OCI-M2 (cell line): ENCODE measurements around the gene EMP1.

Experiments
- DNase-seq: peaks from one replicate; lab custom pipeline; 2025; ENCODE audit not compliant: unreplicated experiment; lab: John Stamatoyannopoulos, UW

The EMP1 gene

DNA sequence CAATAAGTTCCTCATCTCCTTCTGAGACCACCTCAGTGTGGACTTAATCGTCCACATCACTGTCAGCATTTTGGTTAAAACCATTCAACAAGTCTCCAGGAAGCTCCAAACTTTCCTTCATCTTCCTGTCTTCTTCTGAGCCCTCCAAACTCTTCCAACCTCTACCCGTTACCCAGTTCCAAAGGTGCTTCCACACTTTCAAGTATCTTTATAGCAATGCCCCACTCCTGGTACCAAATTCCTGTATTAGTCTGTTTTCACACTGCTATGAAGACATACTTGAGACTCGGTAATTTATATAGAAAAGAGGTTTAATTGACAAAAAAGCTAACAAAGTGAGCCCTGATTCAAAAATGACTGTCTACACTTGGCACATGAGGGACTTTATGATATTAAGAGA lies 22.8 kb downstream of the EMP1 start:
- no peak for DNase-seq

DNA sequence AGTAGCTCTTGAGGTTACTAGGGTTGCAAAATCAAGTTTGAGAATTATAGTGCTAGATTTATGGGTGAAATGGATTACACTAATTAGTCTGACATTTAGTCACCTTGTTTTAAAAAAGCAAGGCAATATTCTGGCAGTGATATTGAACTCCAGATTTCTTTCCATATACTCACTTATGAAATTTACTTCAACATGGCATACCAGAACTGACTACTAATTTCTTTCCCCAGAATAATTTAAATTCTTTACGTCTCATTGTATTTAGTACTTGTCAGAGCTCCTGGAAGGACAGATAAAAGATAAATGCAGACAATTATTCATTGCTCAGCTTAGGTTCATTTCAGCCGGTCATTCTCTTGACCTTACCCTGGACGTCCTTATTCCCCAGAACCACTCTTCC lies 24.3 kb downstream of the EMP1 start:
- DNase-seq, result no peak

DNA sequence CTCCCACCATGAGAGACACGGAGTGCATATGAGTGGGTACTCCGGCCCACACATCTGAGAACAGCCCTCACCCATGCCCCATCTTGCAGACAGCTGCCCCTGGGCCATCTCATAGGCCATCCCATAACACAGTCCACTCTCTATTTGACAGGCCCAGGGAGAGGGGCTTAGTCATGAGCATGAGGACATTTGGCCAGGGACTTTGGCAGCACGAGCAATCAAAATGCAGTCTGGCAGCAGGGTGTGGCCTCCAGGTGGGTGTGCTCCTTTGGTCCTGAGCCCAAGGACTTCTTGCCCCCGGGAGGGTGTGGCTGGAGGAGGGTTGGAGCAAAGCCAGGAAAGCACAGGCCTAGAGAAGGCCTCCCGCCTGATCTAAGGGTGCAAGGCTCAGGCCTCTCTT lies 25.6 kb downstream of the EMP1 start:
- no peak for DNase-seq

DNA sequence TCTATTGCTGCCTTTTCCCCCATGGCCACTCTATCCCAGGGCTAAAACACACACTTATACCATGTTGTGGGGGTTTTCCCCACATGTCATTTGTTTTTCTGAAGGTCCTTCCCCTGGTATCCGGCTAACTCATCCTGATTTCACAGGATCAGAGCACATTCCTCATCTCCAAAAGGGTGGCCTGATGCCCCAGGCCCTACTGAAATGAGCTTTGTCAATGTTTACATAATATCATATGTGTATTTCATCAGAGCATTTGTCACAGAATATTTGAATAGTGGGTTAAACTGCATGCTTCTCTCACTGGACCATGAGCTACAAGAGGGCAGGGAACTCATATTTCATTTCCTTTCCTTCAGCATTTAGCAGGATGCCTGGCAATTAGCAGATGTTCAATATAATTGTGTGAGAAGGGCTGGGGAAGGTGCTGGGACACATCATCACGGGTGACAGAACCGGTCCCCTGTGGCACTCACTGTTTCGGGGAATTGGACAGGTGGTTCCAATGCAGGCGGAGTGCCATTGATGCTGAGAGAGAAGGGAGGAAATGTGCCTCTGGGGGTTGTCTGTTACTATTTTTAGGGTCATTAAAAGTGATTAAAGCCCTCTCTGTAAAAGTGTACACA lies 26.8 kb downstream of the EMP1 start:
- DNase-seq, result no peak

DNA sequence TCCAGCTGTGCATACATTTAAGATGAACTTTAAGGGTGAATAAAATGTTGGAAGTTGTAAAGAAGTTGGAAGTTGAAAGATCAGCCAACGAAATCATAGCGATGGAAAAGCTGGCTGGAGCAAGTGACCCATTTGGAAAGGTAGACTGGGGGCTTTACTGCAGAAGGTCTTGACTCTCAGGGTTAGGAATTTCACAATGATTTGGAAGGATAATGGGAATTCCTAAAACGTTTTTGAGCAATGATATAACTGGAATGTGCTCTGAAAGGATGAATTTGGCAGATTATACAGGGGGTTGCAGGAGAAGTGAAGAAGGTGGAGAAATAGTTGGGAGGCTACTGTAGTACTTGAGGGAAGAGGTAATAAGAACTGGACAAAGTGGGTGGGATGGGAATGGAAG lies 27.4 kb downstream of the EMP1 start:
- no peak for DNase-seq

DNA sequence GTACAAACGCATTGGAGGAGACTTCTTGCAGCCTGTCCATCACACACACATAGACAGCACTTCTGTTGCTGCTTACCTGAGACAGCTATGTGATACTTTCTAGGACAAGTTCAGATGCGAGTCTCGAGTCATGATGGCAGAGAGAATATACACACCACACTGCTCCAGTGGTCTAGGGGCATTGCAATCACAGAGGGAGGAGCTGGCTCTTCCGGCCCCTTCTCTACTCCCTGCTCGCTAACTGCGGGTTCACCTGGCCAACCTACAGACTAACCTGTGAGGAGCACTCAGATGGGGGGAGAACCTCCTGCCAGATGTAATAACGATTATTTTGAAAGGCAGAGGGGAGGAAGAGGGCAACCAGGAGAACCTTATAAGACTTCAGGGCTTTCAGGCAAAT lies 30.7 kb downstream of the EMP1 start:
- DNase-seq, result no peak

DNA sequence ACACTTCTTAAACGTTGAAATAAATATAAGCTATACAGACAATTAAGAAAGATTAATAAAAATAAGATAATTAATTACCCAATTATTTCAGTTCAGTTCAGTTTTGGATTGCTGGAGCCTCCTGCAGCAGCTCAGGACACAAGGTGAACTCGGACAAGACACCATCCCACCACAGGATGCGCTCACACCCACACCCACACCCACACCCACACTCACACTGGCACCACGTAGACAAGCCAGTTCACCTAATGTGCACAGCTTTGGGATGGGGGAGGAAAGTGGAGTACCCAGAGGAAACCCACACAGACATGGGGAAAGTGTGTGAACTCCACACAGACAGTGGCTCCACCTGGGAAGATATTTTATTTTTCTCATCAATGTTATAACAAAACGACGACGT lies 32.1 kb downstream of the EMP1 start:
- DNase-seq, result no peak

DNA sequence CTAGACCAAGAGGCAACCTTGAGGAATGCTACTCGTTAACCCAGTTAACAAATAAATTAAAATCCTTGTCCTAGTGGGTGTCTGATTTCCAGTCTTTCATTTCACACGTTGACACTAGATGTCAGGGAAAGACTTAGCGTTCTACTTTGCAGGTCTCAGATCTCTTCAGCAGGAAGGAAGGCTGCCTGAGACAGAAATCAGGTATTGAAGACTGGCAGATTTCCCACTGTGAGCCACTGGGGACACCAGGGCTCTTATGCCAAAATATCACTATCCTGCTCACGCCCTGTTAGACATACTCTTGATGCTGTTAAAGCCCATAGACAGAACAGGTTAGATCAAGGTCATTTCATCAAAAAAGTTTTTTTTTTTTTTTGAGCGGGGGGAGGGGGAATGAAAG lies 33.0 kb downstream of the EMP1 start:
- DNase-seq, result no peak

DNA sequence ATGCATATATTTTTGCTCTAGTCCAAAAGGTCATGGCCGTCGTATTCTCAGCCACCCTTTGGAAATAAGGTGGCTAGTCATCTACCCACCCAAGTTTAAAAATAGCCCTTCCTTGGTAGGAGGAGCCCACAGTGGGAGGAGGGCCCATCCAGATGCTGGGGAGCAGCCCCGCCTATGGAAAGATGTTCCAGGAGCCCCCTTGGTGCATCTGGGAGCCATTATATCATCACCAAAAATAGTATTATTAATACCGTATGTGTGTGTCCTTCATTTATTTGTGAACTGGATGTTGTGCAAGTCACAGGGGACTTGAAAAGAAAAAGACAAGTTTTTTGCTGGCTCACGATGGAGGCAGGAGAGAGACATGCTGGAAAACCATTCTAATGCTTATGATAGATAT lies 34.0 kb downstream of the EMP1 start:
- no peak for DNase-seq

DNA sequence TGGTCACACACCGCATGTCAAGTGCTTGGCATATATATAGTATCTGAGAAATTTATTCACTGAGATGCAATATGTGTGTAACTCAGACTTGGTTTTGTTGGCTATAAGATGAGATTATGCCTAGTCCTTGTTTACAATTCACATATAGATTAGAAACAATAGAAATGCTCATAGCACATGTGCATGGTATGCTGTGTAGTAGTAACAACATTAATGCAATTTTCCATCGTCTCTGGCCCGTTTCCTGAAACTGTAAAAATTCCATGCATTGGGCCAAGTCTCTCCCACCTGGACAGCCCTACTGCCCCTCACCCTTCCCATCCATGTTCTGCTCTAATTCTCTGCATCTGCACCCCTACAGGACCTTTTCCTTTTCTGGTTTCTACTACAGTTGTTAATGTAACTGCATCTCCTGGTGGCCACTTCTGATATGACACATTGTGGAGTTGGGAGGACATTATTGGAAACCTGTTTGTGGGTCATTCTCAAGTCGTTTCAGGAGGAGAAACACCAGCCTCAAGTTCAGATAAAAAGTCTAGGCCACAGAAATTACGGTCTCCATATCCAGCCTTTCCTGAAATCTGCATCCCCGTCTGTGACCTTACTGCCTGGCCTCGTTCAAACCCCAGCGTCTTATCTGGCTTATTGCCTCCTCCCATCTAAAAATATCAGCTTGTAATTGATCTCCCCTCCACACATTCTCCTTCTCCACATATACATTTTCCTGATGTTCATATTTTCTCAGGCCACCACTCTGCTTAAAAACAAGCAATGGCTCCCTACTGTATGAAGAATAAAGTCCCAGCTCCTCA lies 37.5 kb downstream of the EMP1 start:
- no peak for DNase-seq

DNA sequence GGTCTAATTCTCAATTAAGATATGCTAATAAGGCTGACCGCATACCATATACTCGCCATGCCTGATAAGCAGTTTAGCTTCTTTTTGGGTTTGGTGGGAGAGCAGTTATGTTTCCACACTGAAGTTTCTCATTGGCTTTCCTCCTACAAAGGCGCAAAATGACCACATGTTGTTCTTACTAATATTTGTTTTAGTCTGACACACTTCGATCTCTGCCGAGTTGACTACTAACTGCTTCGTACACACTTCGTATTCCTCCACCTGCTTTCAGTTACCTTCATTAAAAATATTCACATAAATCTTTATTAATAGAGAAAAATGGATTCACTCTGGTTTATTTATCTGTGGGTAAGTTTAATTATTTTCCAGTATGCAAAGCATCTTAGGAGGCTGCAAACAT lies 41.7 kb downstream of the EMP1 start:
- DNase-seq, result no peak

DNA sequence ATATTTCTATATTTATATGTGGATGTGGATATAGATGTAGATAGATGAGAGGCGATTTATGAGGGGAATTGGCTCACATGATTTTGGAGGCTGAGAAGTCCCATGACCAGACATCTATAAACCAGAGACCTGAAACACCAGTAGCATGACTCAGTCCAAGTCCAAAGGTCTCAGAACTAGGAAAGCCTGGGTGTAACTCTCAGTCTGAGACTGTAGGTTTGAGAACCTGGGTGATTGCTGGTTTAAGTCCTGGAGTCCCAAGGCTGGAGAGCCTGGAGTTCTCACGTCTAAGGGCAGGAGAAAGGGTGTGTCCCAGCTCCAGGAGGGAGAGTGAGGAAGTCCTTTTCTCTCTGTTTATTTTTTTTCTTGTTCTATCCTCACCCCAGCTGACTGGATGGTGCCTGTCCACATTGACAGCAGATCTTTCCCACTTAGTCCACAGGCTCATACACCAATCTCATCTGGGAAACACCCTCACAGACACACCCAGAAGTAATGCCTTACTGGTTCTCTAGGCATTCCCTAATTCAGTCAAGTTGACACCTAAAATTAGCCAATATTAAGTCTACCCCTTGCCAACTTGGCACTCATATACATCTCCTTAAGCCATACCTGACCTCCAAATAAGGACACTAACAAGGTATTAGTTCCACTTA lies 45.4 kb downstream of the EMP1 start:
- no peak for DNase-seq

DNA sequence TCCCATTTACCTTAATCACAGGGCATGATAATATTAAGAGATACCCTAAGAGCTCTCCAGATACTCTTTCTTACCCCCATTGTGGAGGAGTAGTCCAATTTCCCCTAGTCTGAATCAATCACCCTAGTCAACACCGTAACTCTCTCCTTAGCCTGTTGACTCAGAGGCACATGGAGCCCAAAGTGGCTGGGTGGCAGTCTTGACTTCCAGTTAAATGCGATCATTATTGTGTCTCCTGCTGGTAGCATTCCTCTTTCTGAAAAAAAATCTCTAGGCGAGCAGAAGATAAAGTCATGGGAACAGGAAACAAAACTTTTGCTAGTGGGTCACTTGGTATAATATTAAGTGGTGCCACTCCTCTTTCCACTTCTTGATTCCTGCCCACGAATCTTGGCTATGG lies 46.4 kb downstream of the EMP1 start:
- DNase-seq, result no peak

DNA sequence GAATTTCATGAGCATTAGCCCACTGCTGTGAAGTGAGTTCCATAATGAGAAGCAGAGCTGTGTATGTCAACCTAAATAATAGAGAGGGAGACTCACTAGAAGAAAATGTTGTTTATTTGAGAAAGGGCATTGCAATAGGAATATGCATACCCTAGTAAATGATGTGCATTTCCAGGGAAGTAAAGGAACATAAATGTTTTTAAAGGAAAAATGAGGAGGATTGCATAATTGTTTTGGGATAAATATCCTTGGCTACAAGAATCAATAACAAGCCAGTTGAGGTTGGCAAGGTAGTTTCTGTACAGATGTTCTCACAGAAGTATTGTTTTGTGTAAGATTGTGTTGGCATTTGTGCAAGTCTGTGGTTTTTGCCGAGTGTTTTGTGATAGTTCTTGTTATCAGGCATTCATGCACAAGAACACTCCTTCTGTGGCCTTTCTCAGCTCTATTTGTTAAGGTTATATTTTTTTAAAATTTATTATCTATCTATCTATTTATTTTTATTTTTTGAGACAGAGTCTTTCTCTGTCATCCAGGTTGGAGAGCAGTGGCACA lies 47.1 kb downstream of the EMP1 start:
- DNase-seq, result no peak

DNA sequence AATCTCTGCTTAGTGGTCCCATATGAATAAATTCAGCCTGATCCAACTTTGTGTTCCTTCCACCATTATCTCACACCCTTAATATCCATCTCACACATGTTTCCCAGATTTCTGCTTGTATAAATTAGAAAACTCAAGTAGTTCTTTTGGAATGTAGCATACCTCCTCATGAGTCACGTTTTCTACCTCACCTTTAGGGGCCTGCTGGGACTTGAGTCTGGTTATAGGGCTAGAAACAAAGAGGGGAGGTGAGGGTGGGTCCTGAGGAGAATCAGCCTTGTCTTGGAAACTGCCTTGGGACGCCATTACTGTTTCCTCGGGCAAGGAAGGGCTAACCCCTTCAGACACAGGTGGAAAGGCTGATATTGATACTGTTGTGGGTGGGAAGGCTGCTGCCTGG lies 51.1 kb downstream of the EMP1 start:
- DNase-seq, result no peak

DNA sequence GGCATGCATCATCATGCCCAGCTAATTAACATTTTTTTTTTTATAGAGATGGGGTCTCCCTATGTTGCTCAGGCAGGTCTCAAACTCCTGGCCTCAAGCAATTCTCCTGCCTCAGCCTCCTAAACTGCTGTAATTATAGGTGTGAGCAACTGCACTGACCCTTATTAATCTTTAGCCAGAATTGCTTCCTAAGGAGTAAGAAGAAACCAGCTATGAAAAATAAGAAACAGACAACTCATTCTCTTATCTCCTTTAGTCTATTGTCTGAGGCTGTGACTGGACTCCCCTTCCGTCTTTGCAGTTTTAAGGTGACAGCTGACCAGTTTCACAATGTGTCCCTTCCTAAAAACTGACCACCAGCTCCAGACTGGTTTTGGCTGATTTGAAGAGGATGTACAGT lies 52.4 kb downstream of the EMP1 start:
- DNase-seq, result no peak

DNA sequence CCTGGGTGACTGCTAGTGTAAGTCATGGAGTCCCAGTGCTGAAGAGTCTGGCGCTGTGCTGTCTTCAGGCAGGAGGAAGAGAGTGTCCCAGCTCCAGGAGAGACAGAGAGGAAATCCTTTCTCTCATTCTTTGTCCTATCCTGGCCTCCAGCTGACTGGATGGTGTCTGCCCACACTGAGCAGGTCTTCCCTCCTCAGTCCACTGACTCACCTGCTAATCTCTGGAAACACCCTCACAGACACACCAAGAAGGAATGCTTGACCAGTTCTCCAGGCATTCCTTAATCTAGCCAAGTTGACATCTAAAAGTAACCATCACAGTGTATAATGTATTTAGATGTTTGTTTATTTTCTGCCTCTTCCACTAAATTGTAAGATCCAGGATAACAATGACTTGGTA lies 53.9 kb downstream of the EMP1 start:
- no peak for DNase-seq

DNA sequence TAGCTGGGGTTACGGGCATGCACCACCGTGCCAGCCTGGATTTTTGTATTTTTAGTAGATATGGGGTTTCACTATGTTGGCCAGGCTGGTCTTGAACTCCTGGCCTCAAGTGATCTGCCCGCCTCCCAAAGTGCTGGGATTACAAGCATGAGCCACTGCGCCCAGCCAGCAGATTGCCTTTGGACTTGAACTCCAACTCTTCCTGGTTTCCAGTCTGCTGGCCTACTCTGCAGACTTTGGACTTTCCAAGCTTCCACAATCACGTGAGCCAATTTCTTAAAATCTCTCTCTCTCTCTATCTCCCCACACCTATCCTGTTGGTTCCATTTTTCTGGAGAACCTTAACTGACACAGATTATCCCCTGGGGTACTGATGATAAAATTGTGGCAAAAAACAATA lies 55.0 kb downstream of the EMP1 start:
- DNase-seq, result no peak

DNA sequence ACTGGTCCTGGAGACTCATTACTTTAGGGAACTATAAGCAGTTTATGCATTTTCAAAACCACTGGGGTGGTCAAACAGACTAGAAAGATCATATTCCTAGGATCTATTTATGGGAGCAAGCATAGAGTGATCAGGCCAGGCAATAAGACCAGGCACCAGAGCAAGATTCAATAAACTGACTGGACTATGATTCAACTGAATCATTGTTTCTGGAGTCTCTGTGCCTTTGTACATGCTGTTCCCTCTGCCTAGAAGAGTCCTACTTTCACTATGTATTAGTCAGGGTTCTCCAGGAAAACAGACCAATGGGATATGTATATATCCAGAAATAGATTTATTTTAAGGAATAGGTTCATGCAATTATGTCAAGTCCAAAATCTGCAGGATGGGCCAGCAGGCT lies 55.5 kb downstream of the EMP1 start:
- DNase-seq, result no peak

DNA sequence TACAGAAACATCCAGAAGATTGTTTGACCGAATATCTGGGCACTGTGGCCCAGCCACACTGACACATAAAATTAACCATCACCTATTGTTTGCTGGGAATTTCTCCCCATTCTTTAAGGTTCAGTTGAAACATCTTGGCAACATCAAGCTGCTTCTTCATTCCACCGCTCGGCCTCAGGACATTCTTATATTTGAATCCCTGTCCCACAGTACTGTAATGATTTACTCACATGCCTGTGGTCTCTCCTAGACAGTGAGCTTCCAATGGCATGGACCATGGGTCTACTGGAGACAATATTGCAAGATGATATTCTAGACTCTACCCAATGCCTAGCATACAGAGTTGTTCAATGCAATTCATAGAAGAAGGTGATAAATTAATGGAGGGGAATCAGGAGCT lies 56.1 kb downstream of the EMP1 start:
- no peak for DNase-seq

DNA sequence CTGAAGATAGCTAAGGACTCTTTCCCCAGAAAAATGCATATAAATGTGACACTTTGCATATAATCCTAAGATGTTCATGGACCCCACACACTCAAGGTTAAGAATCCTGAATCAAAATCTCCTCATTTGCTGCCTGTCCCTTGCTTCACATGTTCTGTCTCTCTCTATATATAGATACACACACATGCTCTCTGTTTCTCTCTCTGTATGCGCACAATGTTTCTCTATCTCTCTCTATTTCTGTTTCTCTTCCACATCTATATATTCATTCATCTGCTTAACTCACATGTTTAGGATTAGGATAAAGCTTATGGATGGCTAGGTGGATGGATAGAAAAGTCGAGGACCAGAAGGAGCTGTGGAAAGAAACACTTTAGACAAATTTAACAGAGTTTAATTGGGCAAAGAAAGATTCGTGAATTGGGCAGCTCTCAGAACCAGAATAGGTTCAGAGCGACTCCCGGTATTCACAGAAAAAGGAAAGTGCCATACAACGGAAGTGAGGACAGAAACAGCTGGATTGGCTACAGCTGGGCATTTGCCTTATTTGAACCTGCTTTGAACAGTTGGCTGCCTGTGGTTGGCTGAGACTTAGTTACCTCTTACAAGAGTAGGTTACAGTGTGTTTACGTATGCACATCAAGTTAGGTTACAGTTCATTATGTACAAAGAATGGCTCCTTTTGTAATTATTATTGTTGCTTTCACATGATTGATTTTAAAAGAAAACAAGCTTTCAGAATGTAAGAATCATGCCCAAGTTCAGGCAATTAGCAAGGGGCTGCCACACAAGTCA lies 57.6 kb downstream of the EMP1 start:
- no peak for DNase-seq
